ENCODE measurements around the gene ZCCHC8. TPM values are rescaled to one million over a fixed set of nuclear protein-coding genes. Genes with fewer than 3 reads are reported as not detected.
A peak's percentile ranks its signal among the peaks of the same experiment; 100 is the strongest.

Gene ZCCHC8
- total RNA-seq, 2 donors from 2014 or later, result 7.3 to 16.6 TPM

DNA sequence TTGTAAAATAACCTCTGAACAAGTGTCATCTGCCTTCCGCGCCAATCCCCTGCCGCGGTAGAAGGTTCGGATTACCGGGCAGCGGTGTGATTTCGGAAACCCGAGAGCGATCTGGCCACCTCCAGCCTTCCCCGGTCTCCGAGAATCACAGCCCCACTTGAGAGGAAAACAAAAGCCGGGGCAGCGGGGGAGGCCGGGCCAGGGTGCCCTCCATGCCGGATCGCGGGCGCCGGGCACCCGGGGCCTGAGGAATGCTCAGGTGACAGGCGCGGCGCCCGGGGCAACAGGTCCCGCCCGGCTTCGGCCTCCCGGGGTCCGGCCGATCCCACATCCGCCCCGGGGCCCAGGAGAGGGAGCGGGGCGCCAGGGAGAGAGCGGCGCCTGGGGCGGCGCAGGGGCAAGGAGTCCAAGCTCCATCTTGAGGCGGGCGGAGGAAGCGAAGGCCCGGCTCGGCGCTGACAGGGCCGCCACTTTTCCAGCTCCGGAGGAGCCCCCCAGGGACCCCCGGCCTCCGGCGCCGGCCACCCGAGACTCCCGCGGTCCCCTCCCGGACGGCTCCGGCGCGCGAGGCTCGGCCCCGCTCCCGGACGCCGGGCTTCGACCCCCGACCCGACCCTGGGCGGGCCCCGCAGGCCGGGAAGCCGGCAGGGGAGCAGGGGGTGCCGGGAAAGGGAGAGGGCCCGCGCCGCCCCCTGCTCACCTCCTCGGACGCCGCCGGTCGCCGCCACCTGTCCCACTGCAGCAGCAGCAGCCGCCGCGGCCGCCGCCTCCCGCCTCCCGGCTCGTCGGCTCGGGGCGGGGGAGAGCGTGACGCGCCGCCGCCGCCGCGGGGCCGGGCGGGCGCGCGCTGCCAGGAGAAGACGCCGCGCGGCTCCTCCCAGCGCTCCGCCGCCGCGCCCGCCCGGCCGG lies 78.7 kb downstream of the ZCCHC8 start, which contains the start of gene CLIP1:
TSS of gene CLIP1 (minus strand) at position 849 of the 909 bp plus-strand sequence. CDS start 42,217 bp downstream, outside the sequence.
- peaks cover 47% of the 10 kb centered on the region for H3K4me1 ChIP-seq
- TF ChIP-seq, protein P1, sequence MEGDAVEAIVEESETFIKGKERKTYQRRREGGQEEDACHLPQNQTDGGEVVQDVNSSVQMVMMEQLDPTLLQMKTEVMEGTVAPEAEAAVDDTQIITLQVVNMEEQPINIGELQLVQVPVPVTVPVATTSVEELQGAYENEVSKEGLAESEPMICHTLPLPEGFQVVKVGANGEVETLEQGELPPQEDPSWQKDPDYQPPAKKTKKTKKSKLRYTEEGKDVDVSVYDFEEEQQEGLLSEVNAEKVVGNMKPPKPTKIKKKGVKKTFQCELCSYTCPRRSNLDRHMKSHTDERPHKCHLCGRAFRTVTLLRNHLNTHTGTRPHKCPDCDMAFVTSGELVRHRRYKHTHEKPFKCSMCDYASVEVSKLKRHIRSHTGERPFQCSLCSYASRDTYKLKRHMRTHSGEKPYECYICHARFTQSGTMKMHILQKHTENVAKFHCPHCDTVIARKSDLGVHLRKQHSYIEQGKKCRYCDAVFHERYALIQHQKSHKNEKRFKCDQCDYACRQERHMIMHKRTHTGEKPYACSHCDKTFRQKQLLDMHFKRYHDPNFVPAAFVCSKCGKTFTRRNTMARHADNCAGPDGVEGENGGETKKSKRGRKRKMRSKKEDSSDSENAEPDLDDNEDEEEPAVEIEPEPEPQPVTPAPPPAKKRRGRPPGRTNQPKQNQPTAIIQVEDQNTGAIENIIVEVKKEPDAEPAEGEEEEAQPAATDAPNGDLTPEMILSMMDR (IDR thresholded peaks at IDR 0.05), result peak in 5 of 7 experiments; percentile 22 to 32 (median 31)
- TF ChIP-seq POLR2A (IDR thresholded peaks at IDR 0.05), result peak; percentile 76 to 83 (median 79)
- ATAC-seq (peak; percentile 83), DNase-seq (peak; percentile 76 to 81 (median 80))
- H3K9me3 ChIP-seq, result no peaks in the 10 kb centered on the region
- H3K27ac ChIP-seq, result peak within 1 kb of the TSS; percentile 98 to 99 (median 99)
- H3K36me3 ChIP-seq (replicated peaks in 1 of 2; ENCODE audit: insufficient read depth in 1 of 2, low read depth in 2 of 2), result no peaks in the 10 kb centered on the region
- H3K27me3 ChIP-seq, result no peaks in the 10 kb centered on the region
- WGBS, 2 donors, result 1% methylated on average over 67 of the region's 118 CpGs; no CpG with 5 or more reads in 1 of the 2 donors
- intact Hi-C loops (cut with DNase I), result no loop called here
- H3K4me3 ChIP-seq, result peak within 1 kb of the TSS; percentile 62 to 91

Small RNA genes within 50 kb of the gene (small RNA-seq; reads per million reads assigned to genes)
- not detected for gene RF00411

Other genes starting within 250 kb of the ZCCHC8 start
- 1 to 10 TPM; 7.3 to 9.9 TPM for gene VPS33A, start 234.4 kb downstream of the ZCCHC8 start, total RNA-seq
- gene CLIP1, start 78.3 kb downstream of the ZCCHC8 start, total RNA-seq, result 10 to 100 TPM; 41.2 to 89.0 TPM
- gene RSRC2, start 26.0 kb upstream of the ZCCHC8 start, total RNA-seq, result 100 to 1,000 TPM in 1 of 2 donors, 10 to 100 TPM in 1; 50.8 to 113 TPM
- 1 to 10 TPM; 6.6 to 8.3 TPM for gene KNTC1, start 26.3 kb upstream of the ZCCHC8 start, total RNA-seq
- not detected for gene HCAR2, start 202.4 kb upstream of the ZCCHC8 start, total RNA-seq
- under 1 TPM in 1 of 2 donors, not detected in 1; 0.33 TPM for gene HCAR3, start 215.9 kb upstream of the ZCCHC8 start, total RNA-seq
- under 1 TPM in 1 of 2 donors, not detected in 1; 0.26 TPM for gene HCAR1, start 229.9 kb upstream of the ZCCHC8 start, total RNA-seq